Astrocyte of the spinal cord (primary cell): ENCODE data around the gene CSTF1.
"Not testable (repeated sequence)": the region's sequence is repeated elsewhere in the genome, so short reads cannot be mapped to it uniquely, and the experiment has no call there.

ENCODE experiments used
- DNase-seq: peaks from one replicate; pipeline ENCODE4 v3.0.0; 2011; ENCODE audit warnings: low read depth, low spot score
- H3K4me3 ChIP-seq: 2 replicates; pipeline ENCODE4 v1.5.1; 2011; ENCODE audit warnings: low read depth, mild to moderate bottlenecking, low read length, moderate library complexity
- CTCF ChIP-seq: IDR thresholded peaks from 2 replicates; pipeline ENCODE4 v1.5.1; 2012; ENCODE audit warnings: low read depth, mild to moderate bottlenecking, low read length, inconsistent platforms
- in situ Hi-C: cut with HindIII; loops from 2 replicates; pipeline ENCODE4 v1.10.0; 2017; ENCODE audit warnings: low sequenced_read_pairs

Gene CSTF1

GRCh38 chr20:56395166-56395565 lies 2.7 kb downstream of the CSTF1 start:
- in situ Hi-C loops = no loop called here
- DNase-seq = no peak
- no peak for TF ChIP-seq CTCF
- H3K4me3 ChIP-seq = no peak overlapping the region

GRCh38 chr20:56400001-56400640 lies 7.7 kb downstream of the CSTF1 start:
- DNase-seq = peak; percentile 80
- H3K4me3 ChIP-seq = no peak overlapping the region
- in situ Hi-C loops = no loop called here
- peak; percentile 77 for TF ChIP-seq CTCF

- TF ChIP-seq CTCF = no peak
- no peak for DNase-seq
- in situ Hi-C loops = no loop called here
- no peak overlapping the region for H3K4me3 ChIP-seq
Observed at GRCh38 chr20:56403465-56403864, 11.0 kb downstream of the CSTF1 start.

- in situ Hi-C loops, DNase-seq: not testable (repeated sequence)
Observed at GRCh38 chr20:56405356-56405755, 12.9 kb downstream of the CSTF1 start.

GRCh38 chr20:56406910-56407309 lies 14.5 kb downstream of the CSTF1 start:
- DNase-seq = no peak
- no peak overlapping the region for H3K4me3 ChIP-seq
- TF ChIP-seq CTCF = no peak
- in situ Hi-C loops = no loop called here

More at GRCh38 chr20:56405356-56405755, 12.9 kb downstream of the CSTF1 start:
- H3K4me3 ChIP-seq = not testable (repeated sequence)

- no peak overlapping the region for H3K4me3 ChIP-seq
- in situ Hi-C loops = no loop called here
- no peak for TF ChIP-seq CTCF
- no peak for DNase-seq
Observed at GRCh38 chr20:56409521-56409920, 17.1 kb downstream of the CSTF1 start.

- no peak for DNase-seq
- TF ChIP-seq CTCF = no peak
- no peak overlapping the region for H3K4me3 ChIP-seq
- in situ Hi-C loops = no loop called here
Observed at GRCh38 chr20:56409956-56410355, 17.5 kb downstream of the CSTF1 start.

- DNase-seq, H3K4me3 ChIP-seq: not testable (repeated sequence)
Observed at GRCh38 chr20:56411287-56411686, 18.8 kb downstream of the CSTF1 start.

More at GRCh38 chr20:56411287-56411686, 18.8 kb downstream of the CSTF1 start:
- in situ Hi-C loops = not testable (repeated sequence)
